Hepatocyte (in vitro differentiated cells): Measurements from ENCODE around the gene KMT2D. TPM values are rescaled to one million over a fixed set of nuclear protein-coding genes. Genes with fewer than 3 reads are reported as not detected.

Experiments used
- DNase-seq: peaks from one replicate; pipeline ENCODE4 v3.0.0-alpha.2; 2016; ENCODE audit warnings: low spot score
- H2AFZ ChIP-seq: fragments of 200-600 bp; sonication (generic); 2 replicates; pipeline ENCODE4 v1.6.0; 2016; ENCODE audit warnings: antibody characterized with exemption, mild to moderate bottlenecking
- H3K27ac ChIP-seq: fragments of 200-600 bp; sonication (generic); 2 replicates; pipeline ENCODE4 v1.5.1; 2016; ENCODE audit warnings: mild to moderate bottlenecking
- H3K27me3 ChIP-seq: fragments of 200-600 bp; sonication (generic); 2 replicates; pipeline ENCODE4 v1.6.1; 2016
- H3K36me3 ChIP-seq: fragments of 200-600 bp; sonication (generic); replicated peaks from 2 replicates; pipeline ENCODE4 v1.5.1; 2016; ENCODE audit warnings: low read depth; ENCODE audit not compliant: insufficient read depth
- H3K4me1 ChIP-seq: fragments of 200-600 bp; sonication (generic); 2 replicates; pipeline ENCODE4 v1.5.1; 2016; ENCODE audit warnings: mild to moderate bottlenecking, moderate library complexity; ENCODE audit not compliant: insufficient read depth
- H3K4me2 ChIP-seq: fragments of 200-600 bp; sonication (generic); 2 replicates; pipeline ENCODE4 v1.6.0; 2016
- H3K4me3 ChIP-seq: fragments of 200-600 bp; sonication (generic); 2 replicates; pipeline ENCODE4 v1.5.1; 2016; ENCODE audit warnings: mild to moderate bottlenecking
- H3K79me2 ChIP-seq: fragments of 200-600 bp; sonication (generic); 2 replicates; pipeline ENCODE4 v1.6.0; 2017; ENCODE audit warnings: mild to moderate bottlenecking
- H3K9me2 ChIP-seq: fragments of 200-600 bp; sonication (generic); replicated peaks from 2 replicates; pipeline ENCODE4 v1.6.0; 2017; ENCODE audit warnings: mild to moderate bottlenecking; ENCODE audit not compliant: insufficient read depth
- H3K9me3 ChIP-seq: fragments of 200-600 bp; sonication (generic); 2 replicates; pipeline ENCODE4 v1.5.1; 2016; ENCODE audit warnings: low read depth, mild to moderate bottlenecking
- H4K20me1 ChIP-seq: fragments of 200-600 bp; sonication (generic); 2 replicates; pipeline ENCODE4 v1.6.0; 2016; ENCODE audit warnings: mild to moderate bottlenecking; ENCODE audit not compliant: insufficient read depth, poor library complexity, severe bottlenecking
- EZH2 ChIP-seq: fragments of 200-600 bp; sonication (generic); IDR thresholded peaks from 2 replicates; pipeline ENCODE4 v1.6.1; 2016; ENCODE audit warnings: antibody characterized with exemption, mild to moderate bottlenecking, borderline replicate concordance
- EZH2phosphoT487 ChIP-seq: fragments of 200-600 bp; sonication (generic); IDR thresholded peaks from one replicate; pipeline ENCODE4 v1.6.1; 2018; ENCODE audit warnings: antibody characterized with exemption, mild to moderate bottlenecking, low read depth, moderate library complexity; ENCODE audit not compliant: unreplicated experiment, severe bottlenecking
- WGBS: methylation state at CpG from one replicate; pipeline ENCODE4 v1.1.6; 2016; ENCODE audit warnings: low lambda C conversion rate; ENCODE audit errors: missing lambda C conversion rate; 5-methylcytosine and 5-hydroxymethylcytosine counted together
- polyA plus RNA-seq: library from polyadenylated mRNA; unstranded; fragments of >200 nt; fragmentation: Nextera tagmentation; extraction: Ambion mirVana; gene quantifications from 2 replicates; pipeline ENCODE4 v1.2.1, GENCODE V29; 2016
- total RNA-seq: library from RNA; depleted of rRNA; stranded (reverse); fragments of >200 nt; gene quantifications from 2 replicates; pipeline ENCODE4 v1.2.3, GENCODE V29; 2014
- TF ChIP-seq, protein P1 (sequence below): fragments of 200-600 bp; sonication (generic); IDR thresholded peaks from 2 replicates; pipeline ENCODE4 v1.5.1; 2016; ENCODE audit warnings: antibody characterized with exemption, mild to moderate bottlenecking; ENCODE audit not compliant: poor library complexity

KMT2D gene
- total and polyA plus RNA-seq, 2 experiments from 2014 or later = 31.2 to 37.3 TPM

DNA sequence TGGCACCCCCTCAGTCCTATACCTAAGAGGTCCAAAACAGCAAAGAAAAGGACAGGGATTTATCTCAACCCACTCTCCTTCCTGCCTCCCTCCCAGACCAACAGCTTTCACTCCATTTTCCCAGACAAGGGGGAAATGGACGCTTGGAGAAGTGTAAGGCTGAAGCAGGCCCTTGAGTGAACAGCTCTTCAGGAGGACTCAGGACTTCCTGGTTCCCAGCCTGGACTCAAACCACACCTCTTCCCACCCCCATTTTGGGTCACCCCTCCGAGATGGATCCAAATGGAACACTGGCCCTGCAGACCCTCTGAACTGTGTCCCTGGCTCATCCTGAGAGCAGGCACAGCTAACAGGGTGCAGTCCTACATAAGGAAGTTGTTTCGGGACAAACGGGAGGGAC lies 2.7 kb downstream of the KMT2D start:
- Histone ChIP-seq H3K27ac (no peak overlapping the region), H3K4me1 (peaks cover 34% of the 10 kb centered on the region), H3K4me3 (peak overlapping the region; percentile 100), H3K36me3 (no peaks in the 10 kb centered on the region), H4K20me1 (peaks cover 63% of the 10 kb centered on the region), H3K79me2 (peaks cover 76% of the 10 kb centered on the region), H3K27me3 (no peaks in the 10 kb centered on the region), H3K9me2 (no peaks in the 10 kb centered on the region), H3K9me3 (no peaks in the 10 kb centered on the region), H2AFZ (no peak overlapping the region), H3K4me2 (peak overlapping the region; percentile 99)
- no peak for DNase-seq
- no peak for TF ChIP-seq EZH2phosphoT487
- TF ChIP-seq, protein P1, sequence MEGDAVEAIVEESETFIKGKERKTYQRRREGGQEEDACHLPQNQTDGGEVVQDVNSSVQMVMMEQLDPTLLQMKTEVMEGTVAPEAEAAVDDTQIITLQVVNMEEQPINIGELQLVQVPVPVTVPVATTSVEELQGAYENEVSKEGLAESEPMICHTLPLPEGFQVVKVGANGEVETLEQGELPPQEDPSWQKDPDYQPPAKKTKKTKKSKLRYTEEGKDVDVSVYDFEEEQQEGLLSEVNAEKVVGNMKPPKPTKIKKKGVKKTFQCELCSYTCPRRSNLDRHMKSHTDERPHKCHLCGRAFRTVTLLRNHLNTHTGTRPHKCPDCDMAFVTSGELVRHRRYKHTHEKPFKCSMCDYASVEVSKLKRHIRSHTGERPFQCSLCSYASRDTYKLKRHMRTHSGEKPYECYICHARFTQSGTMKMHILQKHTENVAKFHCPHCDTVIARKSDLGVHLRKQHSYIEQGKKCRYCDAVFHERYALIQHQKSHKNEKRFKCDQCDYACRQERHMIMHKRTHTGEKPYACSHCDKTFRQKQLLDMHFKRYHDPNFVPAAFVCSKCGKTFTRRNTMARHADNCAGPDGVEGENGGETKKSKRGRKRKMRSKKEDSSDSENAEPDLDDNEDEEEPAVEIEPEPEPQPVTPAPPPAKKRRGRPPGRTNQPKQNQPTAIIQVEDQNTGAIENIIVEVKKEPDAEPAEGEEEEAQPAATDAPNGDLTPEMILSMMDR = no peak
- 10% methylated on average over 4 of the region's 4 CpGs for WGBS

DNA sequence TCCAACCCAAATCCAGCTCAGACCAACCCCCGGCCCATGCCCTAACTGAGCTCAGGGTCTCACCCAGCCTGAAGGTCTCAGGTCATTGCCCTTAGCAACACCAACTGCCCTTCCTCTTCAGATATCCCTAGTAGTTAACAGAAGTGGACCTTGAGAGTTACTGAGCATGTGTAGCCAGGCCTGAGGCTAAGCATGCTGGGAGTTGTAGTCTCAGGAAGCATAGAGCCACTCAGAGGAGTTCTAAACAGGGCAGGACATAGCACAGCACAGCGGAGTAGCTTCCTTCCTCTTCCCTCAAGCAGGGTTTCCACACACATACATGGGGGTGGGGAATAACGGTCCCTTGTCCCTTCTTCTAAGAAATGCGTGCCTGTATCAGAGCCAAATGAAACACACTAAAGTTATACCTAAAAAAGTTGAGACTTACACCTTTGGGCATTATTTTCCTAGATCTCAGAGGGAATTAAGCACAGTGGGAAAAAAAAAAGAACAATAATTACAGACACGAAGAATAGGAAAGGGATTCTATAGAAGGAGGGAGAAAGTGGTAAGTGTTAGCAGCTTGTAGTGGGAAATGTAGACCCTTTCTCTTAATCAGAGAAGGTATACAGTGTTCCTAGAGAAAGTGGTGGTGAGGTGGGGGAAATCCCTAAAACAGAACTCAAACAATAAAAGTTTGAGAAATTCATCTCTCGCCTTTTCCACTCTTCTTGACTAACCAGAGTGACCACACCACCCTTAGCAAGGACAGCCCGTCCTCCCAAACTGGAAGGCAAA lies 4.4 kb downstream of the KMT2D start:
- Histone ChIP-seq H3K27ac (no peak overlapping the region), H3K4me1 (peaks cover 30% of the 10 kb centered on the region), H3K4me3 (no peak overlapping the region), H3K4me2 (peak overlapping the region; percentile 99), H3K79me2 (peaks cover 71% of the 10 kb centered on the region), H4K20me1 (peaks cover 63% of the 10 kb centered on the region), H3K9me3 (no peaks in the 10 kb centered on the region), H3K27me3 (no peaks in the 10 kb centered on the region), H3K9me2 (no peaks in the 10 kb centered on the region), H3K36me3 (no peaks in the 10 kb centered on the region), H2AFZ (no peak overlapping the region)
- TF ChIP-seq EZH2phosphoT487 (no peak), EZH2 (no peak)
- TF ChIP-seq, protein P1 = no peak
- peak; percentile 68 for DNase-seq
- WGBS = 61% methylated on average over 7 of the region's 7 CpGs

DNA sequence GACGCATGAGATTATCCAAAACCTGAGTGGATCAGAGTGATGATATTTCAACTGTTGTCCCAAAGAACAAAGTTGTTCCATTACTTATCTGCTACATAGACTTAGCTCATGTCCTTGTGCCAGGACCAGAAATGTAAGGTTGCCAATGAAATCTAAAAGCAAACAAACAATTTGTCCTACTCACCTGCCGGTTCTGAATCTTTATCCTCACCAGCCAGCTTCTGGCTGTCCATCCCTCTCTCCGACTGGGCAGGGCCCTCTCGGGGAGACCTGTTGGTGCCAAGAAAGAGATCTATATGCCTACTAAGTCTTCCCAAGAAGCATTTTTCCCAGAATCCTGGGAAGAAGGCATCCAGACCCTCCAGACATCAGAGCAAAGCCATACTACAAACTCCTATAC lies 5.5 kb downstream of the KMT2D start:
- Histone ChIP-seq H2AFZ (no peak overlapping the region), H4K20me1 (peaks cover 63% of the 10 kb centered on the region), H3K9me3 (no peaks in the 10 kb centered on the region), H3K9me2 (no peaks in the 10 kb centered on the region), H3K4me2 (peak overlapping the region; percentile 99), H3K27me3 (no peaks in the 10 kb centered on the region), H3K27ac (no peak overlapping the region), H3K36me3 (no peaks in the 10 kb centered on the region), H3K4me3 (no peak overlapping the region), H3K79me2 (peaks cover 68% of the 10 kb centered on the region), H3K4me1 (peaks cover 29% of the 10 kb centered on the region)
- WGBS = 89% methylated on average over 4 of the region's 4 CpGs
- TF ChIP-seq EZH2phosphoT487 (no peak), EZH2 (no peak)
- TF ChIP-seq, protein P1 = no peak
- no peak for DNase-seq
